GM12878 (cell line): ENCODE measurements around the gene COL27A1. TPM values are rescaled to one million over a fixed set of nuclear protein-coding genes. Genes with fewer than 3 reads are reported as not detected.

Experiments
- ATAC-seq: fragments of 200-7000 bp; cut with Tn5 transposase; 3 replicates; pipeline ENCODE4 v1.9.1; 2020; ENCODE audit warnings: mild to moderate bottlenecking, moderate library complexity
- BruUV-seq: library from RNA; stranded (reverse); fragments of 400-500 nt; replicated peaks from 2 replicates; lab custom pipeline; 2021; lab: Mats Ljungman, UMichigan
- CTCF ChIA-PET: fragments of 300-600 bp; sonication (Branson Sonifier 250); formaldehyde crosslinking; extraction: SDS; loops from one replicate; lab custom pipeline; 2021; ENCODE audit warnings: inconsistent platforms; lab: Yijun Ruan, JAX
- POLR2A ChIA-PET: fragments of 350-600 bp; formaldehyde crosslinking; extraction: SDS; loops from one replicate; lab custom pipeline; 2021; ENCODE audit warnings: inconsistent platforms; lab: Charles Lee
- RAD21 ChIA-PET: fragments of 300-600 bp; sonication (Branson Sonifier 250); formaldehyde crosslinking; loops from one replicate; lab custom pipeline; 2023; ENCODE audit warnings: antibody characterized with exemption; ENCODE audit not compliant: unreplicated experiment; lab: Charles Lee
- SMC1A ChIA-PET: fragments of 300-600 bp; sonication (Branson Sonifier 250); formaldehyde crosslinking; loops from one replicate; lab custom pipeline; 2023; ENCODE audit not compliant: unreplicated experiment, uncharacterized antibody; lab: Charles Lee
- DNase-seq: peaks from one replicate; pipeline ENCODE4 v3.0.0-alpha.2; 2011; ENCODE audit warnings: low read depth, low spot score
- FAIRE-seq: peaks from 3 replicates; lab custom pipeline; 2011; peaks lifted over from hg19 to GRCh38; lab: Jason Lieb, UNC
- H2AFZ ChIP-seq: 2 replicates; pipeline ENCODE4 v1.6.0; 2011; ENCODE audit warnings: low read depth, low read length, control low read depth; ENCODE audit not compliant: control insufficient read depth
- H3K27ac ChIP-seq: 2 replicates; pipeline ENCODE4 v1.5.1; 2011; ENCODE audit warnings: control low read depth; ENCODE audit not compliant: control insufficient read depth, insufficient read depth
- H3K27me3 ChIP-seq, 2 experiments: replicated peaks in 1 of 2; 2 replicates each; pipeline versions ENCODE4 v1.6.0 to v1.6.1; 2011; ENCODE audit warnings: low read length in 1 of 2; ENCODE audit not compliant: control insufficient read depth in 2 of 2, insufficient read depth in 2 of 2
- H3K36me3 ChIP-seq, 2 experiments: 2 replicates each; pipeline ENCODE4 v1.5.1; 2011; ENCODE audit warnings: low read length in 1 of 2; ENCODE audit not compliant: control insufficient read depth in 2 of 2, insufficient read depth in 2 of 2
- H3K4me1 ChIP-seq: 2 replicates; pipeline ENCODE4 v1.6.1; 2011; ENCODE audit warnings: mild to moderate bottlenecking, low read length, moderate library complexity, mixed read lengths; ENCODE audit not compliant: control insufficient read depth, insufficient read depth
- H3K4me2 ChIP-seq: 2 replicates; pipeline ENCODE4 v1.6.0; 2011; ENCODE audit warnings: control low read depth; ENCODE audit not compliant: control insufficient read depth, insufficient read depth
- H3K4me3 ChIP-seq: fragments of 200-600 bp; sonication (generic); 2 replicates; pipeline ENCODE4 v1.5.1; 2016
- H3K79me2 ChIP-seq: 2 replicates; pipeline ENCODE4 v1.6.0; 2011; ENCODE audit warnings: low read length; ENCODE audit not compliant: control insufficient read depth, insufficient read depth
- H3K9ac ChIP-seq: 2 replicates; pipeline ENCODE4 v1.8.0; 2011; ENCODE audit warnings: low read length, control low read depth, mixed read lengths; ENCODE audit not compliant: control insufficient read depth, insufficient read depth
- H3K9me3 ChIP-seq: replicated peaks from 3 replicates; pipeline ENCODE4 v1.5.1; 2011; ENCODE audit warnings: mild to moderate bottlenecking, low read length; ENCODE audit not compliant: control insufficient read depth, insufficient read depth
- H4K20me1 ChIP-seq: 2 replicates; pipeline ENCODE4 v1.6.0; 2011; ENCODE audit not compliant: control insufficient read depth, insufficient read depth
- MYC ChIP-seq: IDR thresholded peaks from 2 replicates; pipeline ENCODE4 v1.6.1; 2011; ENCODE audit warnings: mild to moderate bottlenecking, low read length, moderate library complexity, inconsistent platforms; ENCODE audit not compliant: insufficient read depth, insufficient replicate concordance, insufficient read length, severe bottlenecking
- REST ChIP-seq: IDR thresholded peaks from 2 replicates; pipeline ENCODE4 v1.6.1; 2012; ENCODE audit warnings: mild to moderate bottlenecking, low read depth, low read length
- ZNF274 ChIP-seq: IDR thresholded peaks from one replicate; pipeline ENCODE4 v1.8.0; 2011; ENCODE audit not compliant: insufficient read length, insufficient read depth
- ZZZ3 ChIP-seq: IDR thresholded peaks from 2 replicates; pipeline ENCODE4 v1.6.1; 2011; ENCODE audit warnings: low read depth; ENCODE audit not compliant: control insufficient read depth, insufficient read length
- WGBS: methylation state at CpG from one replicate; pipeline ENCODE4 v1.1.6; 2016; ENCODE audit warnings: low lambda C conversion rate; ENCODE audit not compliant: insufficient replicate concordance, insufficient coverage; ENCODE audit errors: missing lambda C conversion rate; 5-methylcytosine and 5-hydroxymethylcytosine counted together
- in situ Hi-C: fragments of 300-500 bp; cut with MboI; formaldehyde crosslinking; loops from 9 replicates; pipeline ENCODE4 v1.14.3; 2018; ENCODE audit warnings: mixed read lengths
- intact Hi-C: fragments of 100-400 bp; cut with micrococcal nuclease; formaldehyde crosslinking; loops from one replicate; pipeline ENCODE4 v1.14.2; 2022; ENCODE audit not compliant: unreplicated experiment
- polyA plus RNA-seq, 11 experiments: library from polyadenylated mRNA; depleted of rRNA in 4 of 11; unstranded in 6 of 11; stranded (reverse) in 5 of 11; fragments of >200 nt; fragmentation: Nextera tagmentation in 4 of 11; fragmentation: Illumina TruSeq in 1 of 11; extraction: Ambion mirVana in 4 of 11; extraction: Trizol in 1 of 11; gene quantifications; 1 replicate in 1 of 11; 2 replicates in 10 of 11; pipeline versions ENCODE4 v1.2.1 to v1.2.3, GENCODE V29; 2011 to 2016; ENCODE audit warnings: inconsistent platforms in 2 of 11, missing spikeins in 2 of 11, low read depth in 1 of 11
- total RNA-seq, 4 experiments: library from RNA; depleted of rRNA in 3 of 4; stranded (reverse); fragments of >200 nt in 3 of 4; fragmentation: Illumina TruSeq in 1 of 4; extraction: Trizol in 1 of 4; gene quantifications; 2 replicates each; pipeline versions ENCODE4 v1.2.1 to v1.2.3, GENCODE V29; 2013 to 2021

The COL27A1 gene
- total and polyA plus RNA-seq, 10 of the 15 experiments (the other 5 are each of a cell fraction or from before 2014, with no cell fraction given) = 0.10 TPM; not detected in 9

GRCh38 chr9:114107286-114108001, 47.9 kb upstream of the COL27A1 start:
- no peaks in the 10 kb centered on the region for H3K9me3 ChIP-seq
- H3K36me3 ChIP-seq = no peaks in the 10 kb centered on the region
- POLR2A ChIA-PET = no interaction called here
- ATAC-seq = no peak; the same call in 2 of the 3 replicates
- DNase-seq = no peak
- no peaks in the 10 kb centered on the region; a peak in 1 of 4 replicates for H3K27me3 ChIP-seq
- in situ Hi-C loops (no loop called here), intact Hi-C loops (loop anchor here (1.0 kb wide), 1 partner anchor 184 kb away; no protein-coding TSS in a partner anchor)
- H4K20me1 ChIP-seq = no peaks in the 10 kb centered on the region
- BruUV-seq = no TSS peak
- TF ChIP-seq ZNF274 = no peak
- TF ChIP-seq REST = no peak
- no peak for TF ChIP-seq MYC
- no peak for TF ChIP-seq ZZZ3
- WGBS = 26% methylated on average over 13 of the region's 13 CpGs
- no peak overlapping the region for H3K4me2 ChIP-seq
- H2AFZ ChIP-seq = no peak overlapping the region
- H3K4me1 ChIP-seq = no peaks in the 10 kb centered on the region; the same call in 1 of the 2 replicates
- FAIRE-seq = no peak
- H3K4me3 ChIP-seq = no peak overlapping the region
- RAD21 ChIA-PET = interaction anchor here (0.7 to 1.9 kb wide), 2 partner anchors 25 to 184 kb away, joined by 3 to 7 read pairs; no protein-coding TSS in a partner anchor
- H3K9ac ChIP-seq = no peak overlapping the region
- SMC1A ChIA-PET = interaction anchor here (1.5 to 2.1 kb wide), 2 partner anchors 25 to 298 kb away, joined by 5 to 8 read pairs; no protein-coding TSS in a partner anchor
- CTCF ChIA-PET = interaction anchor here (0.6 to 4.9 kb wide), 8 partner anchors 13 to 1466 kb away, joined by 3 to 33 read pairs (median 8); no protein-coding TSS in a partner anchor
- no peaks in the 10 kb centered on the region for H3K79me2 ChIP-seq
- no peak overlapping the region for H3K27ac ChIP-seq
